GM19043 (cell line): ENCODE data around the gene ATP6V1B1.
"Not testable (repeated sequence)": the region's sequence is repeated elsewhere in the genome, so short reads cannot be mapped to it uniquely, and the experiment has no call there.

Experiments
- ATAC-seq: cut with Tn5 transposase; IDR thresholded peaks from one replicate; pipeline ENCODE4 v1.9.1; 2021; ENCODE audit warnings: low read depth; ENCODE audit not compliant: unreplicated experiment

Gene ATP6V1B1

DNA sequence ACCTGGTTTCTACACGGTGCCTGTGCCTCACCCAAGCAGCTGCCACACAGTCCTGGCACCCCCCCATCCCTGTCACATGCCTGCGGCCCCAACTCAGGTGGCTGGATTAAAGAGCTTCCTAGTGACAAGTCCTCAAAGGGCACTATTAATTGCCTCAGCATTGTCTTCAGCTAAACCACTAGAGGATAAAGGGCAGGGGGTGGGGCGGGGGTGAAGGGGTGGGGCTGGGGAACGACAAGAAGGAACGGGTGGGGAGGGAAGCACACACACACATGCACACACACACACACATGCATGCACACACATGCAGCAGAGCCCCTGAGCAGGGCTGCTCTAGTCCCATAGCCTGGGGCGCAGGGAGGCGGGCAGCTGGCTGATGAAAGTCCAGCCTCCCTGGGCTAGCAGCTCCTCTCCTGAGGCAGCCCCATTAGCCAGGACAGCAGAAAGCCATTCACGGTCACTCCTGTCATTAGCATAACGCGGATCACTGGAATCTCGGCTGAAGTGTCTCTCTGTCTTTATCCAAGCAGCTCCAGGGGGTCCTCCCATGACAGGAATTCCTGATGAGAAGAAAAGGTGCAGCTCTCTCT is 66.4 kb downstream of the ATP6V1B1 start:
- ATAC-seq, result no peak

DNA sequence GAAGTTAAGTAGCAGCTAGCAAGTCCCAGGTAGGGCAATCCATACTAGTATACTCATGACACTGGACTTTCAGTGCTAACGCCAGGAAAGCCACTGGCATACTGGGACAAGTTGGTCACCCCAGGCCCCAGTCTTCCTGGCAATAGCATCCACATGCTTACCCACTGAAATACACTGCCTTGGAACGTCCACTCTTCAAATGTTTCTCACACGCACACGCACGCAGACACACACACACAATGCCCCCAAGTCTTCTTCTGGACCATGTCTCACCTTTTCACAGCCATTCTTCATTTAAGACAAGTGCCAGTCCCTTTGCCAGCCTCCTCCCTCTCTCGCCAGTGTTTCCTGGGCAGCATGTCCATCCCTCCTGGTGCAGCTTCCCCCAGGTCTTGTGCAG is 67.7 kb downstream of the ATP6V1B1 start:
- ATAC-seq, result no peak

DNA sequence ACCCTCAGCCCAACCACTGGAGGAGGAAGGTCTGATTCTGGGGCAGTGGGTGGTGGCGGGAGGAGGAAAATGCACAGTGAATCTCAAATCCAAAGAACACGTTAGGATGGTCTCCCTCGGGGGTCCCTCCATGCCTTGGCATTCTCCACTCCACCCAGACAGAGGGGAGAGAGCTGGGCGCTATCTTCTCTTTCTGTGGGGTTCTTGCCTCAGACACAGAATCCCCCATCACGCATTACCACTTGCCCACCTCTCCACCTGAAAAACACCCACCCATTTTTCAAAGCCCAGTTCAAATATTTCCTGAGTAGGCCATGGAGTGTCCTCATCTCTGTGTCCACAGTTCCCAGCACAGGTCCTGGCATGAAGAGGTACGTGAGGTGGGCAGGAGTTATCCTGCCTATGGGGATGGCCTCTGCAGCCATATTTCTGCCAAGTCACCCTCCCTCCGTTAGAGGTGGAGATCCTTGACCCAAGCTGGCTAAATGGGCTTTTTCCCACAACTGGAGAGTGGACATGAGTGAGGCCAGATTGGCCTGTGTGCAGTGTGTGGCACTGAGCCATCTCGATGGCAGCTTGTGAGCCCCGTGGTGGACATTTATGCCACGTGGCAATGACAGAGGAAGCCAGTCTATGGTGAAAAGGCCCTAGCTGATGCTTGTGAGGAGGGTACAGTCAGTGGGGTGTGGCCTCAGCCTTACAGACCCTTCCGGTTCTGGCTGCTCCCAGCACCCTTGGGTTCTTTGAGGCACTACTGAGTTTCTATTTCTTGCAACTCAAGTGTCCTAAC is 68.5 kb downstream of the ATP6V1B1 start:
- no peak for ATAC-seq

DNA sequence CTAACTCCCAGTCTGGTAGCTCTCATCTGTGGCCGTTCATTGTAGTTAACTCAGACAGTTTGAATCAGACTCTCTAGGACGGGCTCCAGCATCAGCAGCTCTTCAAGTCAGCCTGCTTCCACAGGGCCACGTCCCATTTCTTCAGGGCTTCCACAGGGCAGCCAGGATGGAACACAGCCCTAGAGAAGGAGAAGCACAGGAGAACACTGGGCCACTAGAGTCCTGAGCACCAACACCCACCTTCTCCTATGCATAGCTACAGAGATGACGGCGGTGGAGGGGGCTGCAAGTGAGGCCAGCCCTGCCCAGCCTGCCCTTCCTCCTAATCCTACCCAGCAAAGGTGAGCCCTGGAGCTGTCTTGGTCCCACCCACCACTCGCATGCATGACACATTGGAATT is 69.2 kb downstream of the ATP6V1B1 start:
- no peak for ATAC-seq

GRCh38 chr2:71005271-71006202 is 69.8 kb downstream of the ATP6V1B1 start:
- no peak for ATAC-seq

DNA sequence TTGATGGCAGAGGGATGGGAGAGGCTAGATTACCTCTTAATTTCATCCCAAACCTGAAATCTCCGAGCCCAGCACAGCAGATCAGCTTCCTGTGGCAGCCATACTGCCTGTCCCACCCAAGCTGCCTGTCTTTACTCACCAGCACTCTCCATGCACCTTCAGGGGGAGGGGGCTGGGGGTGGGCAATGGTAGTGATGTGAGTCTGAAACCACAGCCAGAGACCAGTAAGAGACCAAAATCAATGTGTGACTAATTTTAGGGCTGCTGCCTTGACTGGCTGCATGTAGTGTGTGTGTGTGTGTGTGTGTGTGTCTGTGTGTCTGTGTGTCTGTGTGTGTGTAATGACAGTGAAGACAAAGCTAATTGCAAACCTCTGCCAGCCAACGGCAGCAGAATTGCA is 70.6 kb downstream of the ATP6V1B1 start:
- no peak for ATAC-seq

DNA sequence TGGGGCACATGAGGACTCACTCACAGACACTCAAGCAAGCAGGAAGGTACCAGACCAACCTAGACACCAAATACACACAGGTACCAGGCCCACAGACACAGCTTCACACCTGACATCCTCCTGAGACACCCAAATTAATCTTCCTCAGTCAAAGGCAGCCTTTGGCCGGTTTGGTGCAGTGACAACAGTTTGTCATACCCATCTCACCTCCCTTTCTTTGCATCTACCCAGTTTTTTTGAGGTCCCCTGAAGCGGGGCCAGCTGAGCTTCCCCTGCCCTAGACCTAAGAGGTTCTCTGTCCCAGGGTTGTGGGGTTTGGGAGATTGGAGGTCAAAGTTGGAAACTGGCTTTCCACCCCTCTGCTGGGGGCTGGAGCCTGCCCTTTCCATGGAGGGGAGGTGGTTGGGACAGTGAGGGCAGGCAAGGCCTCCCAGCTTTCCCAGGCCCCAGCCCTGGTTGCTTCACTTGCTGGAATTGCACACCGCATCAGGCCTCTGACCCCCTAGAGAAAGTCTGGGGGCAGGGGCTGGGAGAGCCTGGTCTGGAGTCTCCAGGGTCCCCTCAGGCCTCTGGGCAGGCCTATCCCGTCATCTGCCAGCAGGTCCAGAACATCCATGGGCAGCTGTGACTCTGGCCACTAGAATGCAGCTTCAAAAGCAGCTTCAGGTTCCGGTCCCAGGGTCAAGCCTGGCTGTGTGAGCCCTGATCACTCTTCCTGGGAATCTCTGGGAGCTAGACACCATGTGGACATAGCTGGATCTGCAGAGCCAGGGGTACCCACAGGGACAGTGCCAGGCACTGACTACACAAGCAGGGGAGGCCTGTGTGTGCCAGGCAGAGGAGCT is 71.5 kb downstream of the ATP6V1B1 start:
- no peak for ATAC-seq

DNA sequence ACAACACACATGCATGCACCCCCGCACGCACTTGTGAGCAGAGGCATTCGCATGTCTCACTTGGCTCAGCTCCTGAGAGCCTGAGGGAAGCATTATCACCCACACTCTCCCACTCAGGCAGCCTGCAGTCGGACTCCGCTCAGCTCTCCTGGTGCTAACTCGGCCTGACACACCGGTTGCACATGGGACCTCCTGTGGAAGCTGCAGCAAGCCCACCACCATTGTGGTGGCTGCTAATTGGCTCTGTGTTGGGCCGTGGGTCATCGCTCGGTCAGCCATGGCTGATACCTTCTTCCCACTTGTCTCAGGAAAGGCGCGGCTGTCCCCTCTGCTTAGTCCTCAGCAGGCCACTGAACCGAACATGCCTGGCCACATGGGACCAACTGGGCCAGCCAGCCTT is 72.6 kb downstream of the ATP6V1B1 start:
- ATAC-seq, result no peak

- not testable (repeated sequence) for ATAC-seq
These were observed 76.1 kb downstream of the ATP6V1B1 start for GRCh38 chr2:71011786-71012185.
